Left hindlimb (tissue), 1 donor: ENCODE measurements around the gene IL32.
A peak's percentile ranks its signal among the peaks of the same experiment; 100 is the strongest.

Experiments
- DNase-seq: peaks from one replicate; pipeline ENCODE4 v3.0.0-alpha.2; 2018

Gene IL32, protein sequence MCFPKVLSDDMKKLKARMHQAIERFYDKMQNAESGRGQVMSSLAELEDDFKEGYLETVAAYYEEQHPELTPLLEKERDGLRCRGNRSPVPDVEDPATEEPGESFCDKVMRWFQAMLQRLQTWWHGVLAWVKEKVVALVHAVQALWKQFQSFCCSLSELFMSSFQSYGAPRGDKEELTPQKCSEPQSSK

GRCh38 chr16:3065069-3065741 is at the start of gene IL32:
TSS of gene IL32 (plus strand) at chr16:3065640. CDS start at chr16:3065812, 172 bp downstream.
- peak; percentile 77 for DNase-seq

GRCh38 chr16:3015865-3016521 is 49.4 kb upstream of the IL32 start:
- no peak for DNase-seq

DNA sequence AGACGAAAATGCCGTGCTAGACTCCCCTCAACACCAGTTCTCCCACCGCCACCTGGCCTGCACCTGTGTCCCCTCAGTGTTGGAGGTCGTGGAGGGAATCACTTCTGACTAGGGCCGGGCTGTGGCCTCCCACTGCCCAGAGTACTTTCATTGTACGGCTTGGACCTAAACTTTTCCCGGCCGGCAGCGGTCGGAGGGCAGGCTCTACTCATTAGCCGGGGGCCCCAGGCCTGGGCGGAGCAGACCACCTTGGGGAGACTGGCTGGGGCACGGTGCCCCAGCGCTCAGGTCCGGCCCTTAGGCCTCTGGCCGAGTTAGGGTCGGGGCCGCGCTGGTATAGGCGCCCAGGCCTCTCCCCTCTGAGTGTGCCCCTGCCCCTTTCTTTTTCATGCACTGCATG is 48.1 kb upstream of the IL32 start:
- no peak for DNase-seq

DNA sequence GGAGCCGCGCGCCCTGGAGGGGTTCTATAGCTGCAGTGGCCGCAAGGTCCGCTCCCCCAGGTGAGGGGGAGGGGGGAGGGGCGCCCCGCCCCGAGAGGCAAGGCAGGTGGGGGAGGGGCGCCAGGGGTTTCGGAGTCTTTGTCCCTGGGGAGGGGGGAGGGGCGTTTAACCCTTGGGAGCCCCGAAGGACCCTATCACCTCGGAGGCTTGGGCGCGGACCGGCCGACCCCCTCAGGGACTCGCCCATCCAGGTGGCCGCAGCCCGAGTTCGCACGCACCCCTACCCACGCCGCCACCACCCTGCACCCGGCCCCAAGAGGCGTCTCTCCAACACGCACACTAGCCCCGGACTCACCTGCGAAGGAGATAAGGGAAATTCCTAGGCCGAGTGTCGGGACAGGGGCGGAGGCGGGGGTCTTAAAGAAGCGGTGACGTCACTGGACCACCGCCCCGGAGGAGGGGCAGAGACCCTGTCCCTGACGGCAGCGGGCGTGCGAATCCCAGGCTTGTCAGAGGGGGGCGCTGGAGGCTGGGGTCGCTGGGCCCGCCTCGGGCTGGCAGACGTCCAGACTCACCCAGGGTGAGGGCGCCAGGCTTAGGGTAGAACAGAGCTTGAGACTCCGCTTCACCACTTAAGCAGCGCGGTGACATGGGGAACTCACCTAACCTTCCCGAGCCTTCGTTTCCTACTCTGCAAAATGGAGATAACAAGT is 47.5 kb upstream of the IL32 start, which contains the start of gene CLDN6:
Gene CLDN6 (minus strand): TSS at position 390 of the 713 bp plus-strand sequence. CDS start 2,162 bp downstream, outside the sequence.
- DNase-seq = no peak

GRCh38 chr16:3019594-3020246 is 45.7 kb upstream of the IL32 start:
- no peak for DNase-seq

GRCh38 chr16:3020247-3020603 is 45.2 kb upstream of the IL32 start, which contains the start of gene TNFRSF12A:
TSS of gene TNFRSF12A (plus strand) at chr16:3020368. CDS start at chr16:3020398, 30 bp downstream.
- DNase-seq = peak; percentile 82

GRCh38 chr16:3020604-3021448 is 44.6 kb upstream of the IL32 start:
- DNase-seq = peak; percentile 83

- DNase-seq = peak; percentile 87
These were observed 43.8 kb upstream of the IL32 start for GRCh38 chr16:3021449-3022207.

DNA sequence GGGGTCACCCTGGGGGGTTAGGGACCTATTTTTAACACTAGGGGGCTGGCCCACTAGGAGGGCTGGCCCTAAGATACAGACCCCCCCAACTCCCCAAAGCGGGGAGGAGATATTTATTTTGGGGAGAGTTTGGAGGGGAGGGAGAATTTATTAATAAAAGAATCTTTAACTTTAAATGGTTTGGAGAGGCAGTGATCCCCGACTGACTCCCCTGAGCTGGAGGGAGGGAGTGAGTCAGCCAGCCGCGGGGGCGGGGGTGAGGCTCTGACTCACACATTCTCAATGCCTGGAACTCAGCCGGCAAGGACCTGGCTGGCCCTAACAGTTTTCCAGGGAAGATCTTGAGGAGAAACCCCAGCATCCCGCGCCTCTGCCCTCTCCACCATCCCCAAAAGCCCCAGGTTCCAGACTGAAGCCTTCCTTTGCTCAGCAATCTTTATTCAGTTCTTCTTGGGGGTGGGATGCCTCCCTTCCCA is 43.2 kb upstream of the IL32 start:
- peak; percentile 92 for DNase-seq

GRCh38 chr16:3022684-3023414 is 42.6 kb upstream of the IL32 start:
- DNase-seq = no peak

DNA sequence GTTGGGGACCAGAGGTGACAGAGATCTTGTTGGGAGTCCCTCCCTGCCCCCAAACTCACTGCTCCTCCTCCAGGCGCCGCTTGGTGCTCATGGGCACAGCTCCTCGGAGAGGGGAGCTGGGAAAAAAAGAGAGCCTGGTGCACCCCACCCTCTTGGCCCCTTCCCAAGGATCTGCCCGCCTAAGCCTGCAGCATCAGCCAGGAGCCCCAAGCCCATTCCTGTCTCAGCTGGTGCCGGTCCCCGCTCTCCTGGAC is 42.1 kb upstream of the IL32 start:
- peak; percentile 83 for DNase-seq

DNA sequence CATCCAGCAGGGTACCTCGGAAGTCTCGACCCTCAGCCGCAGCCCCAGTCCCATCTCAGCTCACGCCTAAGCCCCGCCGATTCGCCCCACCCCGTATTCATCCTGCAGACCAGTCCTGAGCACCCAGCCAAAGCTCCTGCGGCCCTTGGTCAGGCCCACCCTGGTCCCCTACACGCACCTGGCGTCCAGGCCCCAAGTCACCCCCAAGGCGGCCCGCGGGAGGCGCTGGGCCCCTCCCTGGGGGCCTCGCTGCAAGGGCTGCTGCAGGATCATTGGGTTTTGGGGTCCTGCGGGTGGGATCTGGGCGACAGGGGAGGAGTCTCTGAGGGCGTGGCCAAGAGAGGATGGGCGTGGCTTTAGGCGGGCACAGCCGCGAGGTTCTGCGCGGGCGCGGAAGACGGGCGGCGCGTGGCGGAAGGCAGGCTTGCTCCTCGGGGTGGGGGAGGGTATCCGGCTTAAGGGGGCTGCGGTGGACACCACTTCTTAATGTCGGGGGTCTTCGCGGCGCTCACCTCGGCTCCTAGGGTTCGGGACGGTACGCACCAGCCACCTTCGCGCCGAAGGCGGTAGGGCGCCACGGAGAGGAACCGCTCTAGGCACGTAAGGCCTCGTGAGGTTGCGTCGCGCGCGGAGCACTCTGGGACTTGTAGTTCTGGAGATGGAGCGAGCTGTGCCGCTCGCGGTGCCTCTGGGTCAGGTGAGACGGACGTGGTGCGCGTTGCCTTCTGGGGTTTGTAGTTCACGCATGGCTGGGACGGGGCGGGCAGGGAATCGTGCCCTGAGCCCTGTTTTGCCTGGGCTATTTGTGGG is 41.6 kb upstream of the IL32 start, which contains the start of the genes HCFC1R1 and THOC6:
Gene HCFC1R1 (minus strand): TSS at position 274 of the 810 bp plus-strand sequence. CDS start 1 bp downstream, at position 273.
Gene THOC6 (plus strand): TSS at position 367 of the 810 bp plus-strand sequence. CDS start 292 bp downstream, at position 659.
- DNase-seq = peak; percentile 97

DNA sequence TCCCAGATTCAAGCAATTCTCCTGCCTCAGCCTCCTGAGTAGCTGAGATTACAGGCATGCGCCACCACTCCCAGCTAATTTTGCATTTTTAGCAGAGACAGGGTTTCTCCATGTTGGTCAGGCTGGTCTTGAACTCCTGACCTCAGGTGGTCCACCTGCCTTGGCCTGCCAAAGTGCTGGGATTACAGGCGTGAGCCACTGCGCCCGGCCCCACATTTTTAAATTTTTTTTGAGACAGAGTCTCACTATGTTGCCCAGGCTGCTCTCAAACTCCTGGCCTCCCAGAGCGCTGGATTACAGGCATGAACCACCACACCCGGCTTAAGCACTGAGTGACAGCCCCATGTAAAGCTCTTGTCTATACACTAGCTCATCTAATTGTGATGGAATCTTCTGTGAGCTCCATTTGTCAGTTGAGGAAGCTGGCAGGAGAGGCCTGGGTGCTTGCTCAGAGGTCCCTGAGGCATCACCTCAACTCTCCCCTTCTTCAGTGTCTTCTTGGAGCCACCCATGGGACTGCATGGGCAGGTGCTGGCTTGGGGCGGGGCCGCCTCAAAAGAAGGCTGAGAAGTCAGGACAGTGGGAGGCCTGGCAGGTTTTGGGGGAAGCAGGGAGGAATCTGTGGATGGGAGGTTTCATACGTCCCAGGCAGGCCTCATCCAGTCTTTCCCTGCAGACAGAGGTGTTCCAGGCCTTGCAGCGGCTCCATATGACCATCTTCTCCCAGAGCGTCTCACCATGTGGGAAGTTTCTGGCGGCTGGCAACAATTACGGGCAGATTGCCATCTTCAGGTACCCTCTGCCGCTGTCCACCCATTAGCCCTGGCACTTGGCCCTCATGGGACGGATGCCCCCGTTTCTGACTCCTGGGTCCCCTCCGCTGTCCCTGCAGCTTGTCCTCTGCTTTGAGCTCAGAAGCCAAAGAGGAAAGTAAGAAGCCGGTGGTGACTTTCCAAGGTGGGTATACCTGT is 40.1 kb upstream of the IL32 start:
- no peak for DNase-seq

DNA sequence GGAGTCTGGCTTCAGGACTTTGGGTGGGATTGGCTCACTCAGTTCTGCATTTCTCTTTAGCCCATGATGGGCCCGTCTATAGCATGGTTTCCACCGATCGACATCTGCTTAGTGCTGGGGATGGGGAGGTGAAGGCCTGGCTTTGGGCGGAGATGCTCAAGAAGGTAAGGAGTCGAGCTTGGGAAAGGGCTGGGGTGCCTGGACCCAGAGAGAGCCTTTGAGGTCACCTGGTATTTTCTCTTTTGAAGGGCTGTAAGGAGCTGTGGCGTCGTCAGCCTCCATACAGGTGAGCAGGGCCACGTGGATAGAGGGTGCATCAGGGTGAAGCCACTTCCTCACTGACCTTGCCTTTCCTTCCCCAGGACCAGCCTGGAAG is 39.4 kb upstream of the IL32 start:
- DNase-seq = no peak

DNA sequence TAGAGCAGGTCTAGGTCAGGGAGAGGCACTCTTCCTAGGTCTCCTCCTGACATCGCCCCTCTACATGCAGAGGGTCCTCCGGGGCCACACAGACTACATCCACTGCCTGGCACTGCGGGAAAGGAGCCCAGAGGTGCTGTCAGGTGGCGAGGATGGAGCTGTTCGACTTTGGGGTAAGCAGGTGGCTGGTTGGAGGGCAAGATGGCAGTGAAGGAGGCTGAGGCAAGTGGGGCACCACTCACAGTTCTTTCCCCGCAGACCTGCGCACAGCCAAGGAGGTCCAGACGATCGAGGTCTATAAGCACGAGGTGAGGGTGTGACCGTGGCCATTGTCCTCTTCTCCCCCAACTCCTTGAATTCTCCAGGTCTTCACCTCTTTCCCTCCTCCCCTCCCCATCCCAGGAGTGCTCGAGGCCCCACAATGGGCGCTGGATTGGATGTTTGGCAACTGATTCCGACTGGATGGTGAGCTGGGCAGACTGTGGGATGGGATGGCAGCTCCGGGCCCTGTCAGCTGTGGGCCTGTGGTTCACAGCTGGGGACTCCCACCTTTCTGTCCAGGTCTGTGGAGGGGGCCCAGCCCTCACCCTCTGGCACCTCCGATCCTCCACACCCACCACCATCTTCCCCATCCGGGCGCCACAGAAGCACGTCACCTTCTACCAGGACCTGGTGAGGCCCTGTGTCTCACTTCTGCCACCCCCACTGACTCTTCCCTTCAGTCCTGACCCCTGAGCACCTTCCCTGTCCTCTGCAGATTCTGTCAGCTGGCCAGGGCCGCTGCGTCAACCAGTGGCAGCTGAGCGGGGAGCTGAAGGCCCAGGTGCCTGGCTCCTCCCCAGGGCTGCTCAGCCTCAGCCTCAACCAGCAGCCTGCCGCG is 38.6 kb upstream of the IL32 start:
- no peak for DNase-seq

GRCh38 chr16:3027489-3027795 is 38.0 kb upstream of the IL32 start:
- no peak for DNase-seq
